ENCODE data around the gene RDH14.

Gene RDH14, protein sequence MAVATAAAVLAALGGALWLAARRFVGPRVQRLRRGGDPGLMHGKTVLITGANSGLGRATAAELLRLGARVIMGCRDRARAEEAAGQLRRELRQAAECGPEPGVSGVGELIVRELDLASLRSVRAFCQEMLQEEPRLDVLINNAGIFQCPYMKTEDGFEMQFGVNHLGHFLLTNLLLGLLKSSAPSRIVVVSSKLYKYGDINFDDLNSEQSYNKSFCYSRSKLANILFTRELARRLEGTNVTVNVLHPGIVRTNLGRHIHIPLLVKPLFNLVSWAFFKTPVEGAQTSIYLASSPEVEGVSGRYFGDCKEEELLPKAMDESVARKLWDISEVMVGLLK

DNA sequence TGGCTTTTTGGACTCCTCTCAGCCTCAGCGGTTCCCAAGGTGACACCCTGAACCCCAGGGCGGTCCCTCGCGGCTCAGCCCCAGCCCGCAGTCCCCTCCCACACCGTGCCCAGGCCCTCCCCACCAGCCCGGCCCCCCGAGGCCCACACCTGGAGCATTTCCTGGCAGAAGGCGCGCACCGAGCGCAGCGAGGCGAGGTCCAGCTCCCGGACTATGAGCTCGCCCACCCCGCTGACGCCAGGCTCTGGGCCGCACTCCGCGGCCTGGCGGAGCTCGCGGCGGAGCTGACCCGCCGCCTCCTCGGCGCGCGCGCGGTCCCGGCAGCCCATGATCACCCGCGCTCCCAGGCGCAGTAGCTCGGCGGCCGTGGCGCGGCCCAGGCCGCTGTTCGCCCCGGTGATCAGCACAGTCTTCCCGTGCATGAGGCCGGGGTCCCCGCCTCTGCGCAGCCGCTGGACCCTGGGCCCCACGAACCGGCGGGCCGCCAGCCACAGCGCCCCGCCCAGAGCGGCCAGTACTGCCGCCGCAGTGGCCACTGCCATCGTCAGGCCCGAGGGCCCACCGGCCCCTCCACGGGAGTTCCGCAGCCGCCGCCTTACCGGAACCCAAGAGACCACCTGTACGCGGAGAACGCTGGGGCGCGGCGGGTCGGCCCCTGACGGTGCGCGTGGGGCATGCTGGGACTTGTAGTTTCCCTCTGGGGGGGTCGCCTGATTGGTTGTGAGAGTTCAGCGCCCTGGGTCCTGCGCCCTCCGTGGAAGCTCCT, at the start of gene RDH14:
Gene RDH14, minus strand, starts transcription at position 623 of the 766 bp plus-strand sequence. Its CDS starts 81 bp downstream, at position 542.
- peak; percentile 94 for DNase-seq

DNA sequence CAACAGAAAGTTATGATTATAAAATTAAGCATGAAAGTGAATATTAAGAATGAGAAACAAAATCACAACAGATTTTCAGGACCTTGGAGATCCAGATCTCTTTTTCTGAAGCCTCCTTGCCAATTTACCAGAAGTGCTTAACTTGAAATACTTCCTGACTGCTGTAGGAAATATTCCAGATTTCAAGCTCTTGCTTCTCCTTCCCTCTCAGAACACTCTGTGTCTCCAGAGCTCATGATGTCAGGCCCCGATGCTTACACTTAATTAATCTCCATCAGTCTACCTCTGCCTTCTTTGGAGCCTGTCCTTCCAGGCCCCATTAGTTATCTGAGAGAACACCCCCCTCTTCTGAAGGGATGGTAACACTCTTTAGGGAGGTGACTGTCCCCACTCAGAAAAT, 49.6 kb upstream of the RDH14 start:
- DNase-seq: no peak

DNA sequence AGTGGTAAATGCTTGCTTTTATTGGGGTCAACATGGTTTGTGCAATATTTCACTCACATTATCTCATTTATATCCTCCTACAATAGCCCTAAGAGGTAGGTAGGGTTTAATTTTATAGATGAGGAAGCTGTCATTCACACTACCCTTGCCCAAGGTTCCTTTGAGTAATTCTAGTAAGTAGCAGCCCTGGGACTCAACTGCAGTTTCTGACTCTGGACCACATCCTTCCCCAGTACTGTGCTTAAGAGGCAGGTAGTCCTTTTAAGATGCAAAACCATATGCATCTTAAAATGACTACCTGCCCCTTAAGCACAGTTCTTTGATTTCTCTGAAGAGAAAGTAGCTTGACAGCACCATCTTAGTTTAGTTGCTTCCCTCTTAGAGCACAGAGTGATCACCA, 44.7 kb upstream of the RDH14 start:
- no peak for DNase-seq

GRCh38 chr2:18604531-18604885, 44.1 kb upstream of the RDH14 start:
- DNase-seq: no peak

GRCh38 chr2:18603854-18604530, 43.5 kb upstream of the RDH14 start:
- DNase-seq: no peak

DNA sequence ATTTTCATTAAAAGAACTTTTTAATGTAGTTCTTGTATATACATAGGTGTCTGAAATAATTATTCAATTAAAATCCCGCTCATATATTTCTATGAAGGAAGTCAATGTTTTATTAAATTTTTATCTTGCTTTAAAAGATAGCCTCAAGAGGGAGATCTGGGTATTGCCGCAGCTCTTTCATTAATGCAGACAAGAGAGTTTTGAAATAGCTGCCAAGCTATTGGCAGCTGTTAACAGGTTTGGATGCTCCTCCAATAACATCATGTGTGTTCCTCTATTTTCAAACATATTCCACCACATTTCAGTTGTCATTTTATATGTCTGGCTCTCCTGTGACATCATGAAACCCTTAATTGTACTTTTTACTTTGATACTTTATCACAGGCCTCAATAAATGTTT, 41.8 kb upstream of the RDH14 start:
- DNase-seq: no peak

DNA sequence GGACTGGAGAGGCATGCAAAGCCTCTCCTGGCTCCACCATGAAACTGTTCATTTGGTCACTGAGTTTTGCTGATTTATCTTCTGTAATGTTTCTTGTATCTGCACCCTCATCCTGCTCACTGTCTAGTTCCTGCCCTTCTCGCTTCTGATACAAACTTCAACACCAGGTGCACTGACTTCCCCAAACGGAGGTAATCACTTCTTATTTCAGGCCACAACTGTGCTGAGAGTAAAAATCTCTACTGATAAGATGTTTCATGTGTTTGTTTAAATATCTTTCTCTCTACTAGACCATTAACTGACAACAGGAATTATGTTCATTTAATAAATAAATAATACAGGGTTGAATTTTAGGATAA, 39.8 kb upstream of the RDH14 start:
- DNase-seq: no peak

DNA sequence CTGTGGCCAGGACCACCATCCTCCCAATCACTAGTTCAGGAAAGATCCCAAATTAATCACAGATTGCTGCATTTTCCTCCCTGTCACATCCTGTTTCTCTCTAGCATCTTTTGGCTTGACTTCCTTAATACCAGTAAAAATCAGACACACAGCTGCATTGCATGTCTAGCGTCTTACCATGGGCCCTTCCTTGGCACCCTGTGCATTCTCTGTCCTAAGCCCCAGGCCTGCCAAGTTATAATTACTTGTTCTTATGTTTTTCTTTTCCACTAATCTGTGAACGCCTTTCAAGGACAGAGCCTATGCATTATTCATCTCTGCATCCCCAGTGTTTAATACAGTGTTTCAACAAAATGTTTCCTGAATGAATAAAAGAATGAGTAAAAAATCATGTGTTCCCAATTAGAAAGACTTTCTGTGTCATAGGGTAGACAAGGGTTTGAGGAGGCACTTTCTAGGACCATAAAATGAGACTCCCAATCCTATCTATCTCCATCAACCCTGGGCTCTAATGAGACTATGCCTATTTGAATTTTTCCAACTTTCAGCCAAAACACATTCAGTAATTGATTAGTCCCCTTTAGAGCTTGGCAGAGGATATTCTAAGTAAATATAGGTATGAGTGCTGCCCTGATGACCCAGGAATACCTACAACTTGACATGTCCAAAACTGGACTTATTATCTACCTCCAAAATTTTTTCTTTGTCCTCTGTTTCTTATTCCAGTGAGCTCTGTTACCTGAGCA, 39.2 kb upstream of the RDH14 start:
- DNase-seq: no peak

DNA sequence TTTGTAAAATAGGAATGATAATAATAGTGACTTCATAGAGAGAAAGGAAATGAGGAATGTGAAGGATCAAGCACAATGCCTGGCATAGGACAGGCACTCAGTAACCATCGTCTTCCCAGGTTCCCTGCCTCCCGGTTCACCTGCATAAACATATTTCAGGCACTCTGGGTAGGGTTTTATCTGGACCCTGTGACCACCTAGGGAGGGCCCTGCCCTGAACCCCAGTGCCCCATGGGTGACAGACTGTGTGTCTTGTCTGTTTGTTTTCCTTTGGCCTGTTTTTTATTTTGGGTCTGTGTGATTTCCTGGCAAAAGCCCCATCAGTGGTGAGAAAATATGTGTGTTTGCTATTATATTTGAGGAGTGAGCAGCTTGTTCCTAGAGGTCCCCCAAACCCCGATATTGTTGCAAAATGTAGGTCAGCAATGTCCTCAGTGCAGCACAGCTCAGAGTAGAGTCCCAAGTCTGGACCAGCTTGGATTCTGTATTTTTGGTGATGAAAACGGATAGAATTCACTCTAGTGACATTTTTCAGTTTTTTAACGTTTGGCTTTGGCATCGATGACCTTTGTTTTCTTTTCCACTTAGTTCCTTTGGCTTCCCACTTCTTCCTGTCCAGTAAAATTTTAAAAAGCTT, 38.5 kb upstream of the RDH14 start:
- no peak for DNase-seq

GRCh38 chr2:18597618-18598017, 37.2 kb upstream of the RDH14 start:
- DNase-seq: no peak

GRCh38 chr2:18596993-18597392, 36.5 kb upstream of the RDH14 start:
- DNase-seq: no peak

DNA sequence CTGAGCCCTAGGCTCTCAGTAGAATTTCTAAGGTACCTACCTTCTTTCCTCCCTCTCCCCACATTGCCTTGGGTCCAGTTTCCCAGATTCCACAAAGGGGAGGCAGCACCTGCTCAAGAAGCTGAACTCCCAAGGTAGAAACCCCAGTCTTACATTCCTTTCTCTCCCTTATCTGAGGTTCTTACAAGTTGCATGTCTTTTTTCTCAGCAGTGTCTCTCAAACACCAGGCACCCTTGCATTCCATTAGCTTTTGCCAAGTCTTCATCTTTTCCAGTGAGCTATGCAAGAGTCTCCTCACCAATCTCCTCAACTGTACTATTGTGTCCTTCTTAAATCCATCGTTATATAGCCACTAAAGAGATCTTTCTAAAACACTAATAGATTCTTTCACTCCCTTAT, 33.0 kb upstream of the RDH14 start:
- no peak for DNase-seq

DNA sequence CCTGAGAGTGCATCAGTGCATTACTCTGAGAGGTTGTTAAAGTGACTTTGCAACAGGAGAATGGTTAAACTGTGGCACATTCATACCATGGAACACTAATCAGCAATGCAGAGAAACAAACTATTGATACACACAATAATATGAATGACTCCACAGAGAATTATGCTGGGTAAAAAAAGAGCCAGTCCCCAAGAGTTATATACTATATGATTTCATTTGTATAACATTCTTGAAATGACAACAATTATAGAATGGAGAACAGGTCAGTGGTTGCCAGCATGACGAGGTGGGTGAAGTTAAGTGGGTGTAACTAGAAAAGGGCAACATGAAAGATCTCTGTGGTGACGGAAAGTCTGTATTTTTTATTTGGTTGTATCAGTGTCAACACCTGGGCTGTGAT, 31.9 kb upstream of the RDH14 start:
- no peak for DNase-seq

- no peak for DNase-seq
Observed at GRCh38 chr2:18589354-18589753, 28.9 kb upstream of the RDH14 start, which contains the start of gene NT5C1B. Gene NT5C1B, minus strand, starts transcription at chr2:18589569. Its CDS starts 101 bp downstream, at chr2:18589468.

DNA sequence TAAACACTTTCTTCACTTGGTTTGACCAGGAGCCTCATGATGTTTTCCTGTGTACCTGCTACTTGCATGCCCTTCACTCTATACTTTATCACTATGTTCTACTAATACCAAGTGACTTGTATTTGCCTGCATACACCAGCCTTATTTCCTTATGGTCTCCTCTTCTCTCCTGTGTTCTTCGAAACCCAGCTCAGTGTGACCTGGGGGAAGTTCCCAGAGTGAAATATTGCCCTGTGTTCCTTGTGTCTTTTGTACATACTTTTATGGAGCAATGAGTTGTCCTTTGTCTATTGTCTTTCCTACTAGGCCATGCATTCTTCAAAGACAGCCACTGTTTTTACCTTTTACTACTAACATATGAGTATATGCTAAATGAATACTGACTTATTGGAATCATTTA, 28.3 kb upstream of the RDH14 start:
- no peak for DNase-seq

DNA sequence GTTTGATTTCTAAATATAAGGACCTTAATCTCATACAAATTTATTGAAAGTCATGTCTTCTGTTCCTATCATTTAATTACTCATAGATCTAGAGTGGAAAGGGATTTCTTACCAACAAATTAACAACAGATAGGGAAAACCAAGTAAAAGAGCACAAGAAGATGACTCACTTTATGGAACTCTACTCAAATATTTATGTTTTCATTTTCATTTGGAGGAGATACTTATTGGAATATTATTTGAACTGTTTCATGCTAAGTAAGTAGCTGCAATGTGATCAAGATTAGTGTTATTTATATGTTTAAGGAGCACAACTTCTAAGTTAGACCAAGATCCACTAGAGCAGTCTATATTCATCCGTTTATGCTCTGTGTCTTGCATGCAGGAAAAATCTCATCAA, 27.6 kb upstream of the RDH14 start:
- no peak for DNase-seq

DNA sequence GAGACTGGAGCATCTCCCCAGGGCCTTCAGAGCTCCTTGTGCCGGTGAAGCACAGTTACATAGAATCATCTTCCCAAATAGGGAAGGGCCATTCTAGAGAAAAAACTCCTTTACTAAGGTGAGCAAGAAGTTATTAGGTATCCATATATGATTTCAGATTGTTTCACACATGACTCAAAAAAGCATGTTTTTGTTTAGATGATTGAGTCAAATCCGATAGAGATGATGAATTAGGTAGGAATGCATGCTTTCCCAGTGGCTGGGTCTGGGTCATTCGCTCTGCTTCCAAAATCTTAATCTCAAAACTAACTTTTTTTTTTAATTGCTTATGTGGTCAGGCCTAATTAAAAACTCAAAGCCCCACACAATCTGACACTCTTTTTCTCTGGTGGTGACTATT, 25.1 kb upstream of the RDH14 start:
- DNase-seq: no peak

DNA sequence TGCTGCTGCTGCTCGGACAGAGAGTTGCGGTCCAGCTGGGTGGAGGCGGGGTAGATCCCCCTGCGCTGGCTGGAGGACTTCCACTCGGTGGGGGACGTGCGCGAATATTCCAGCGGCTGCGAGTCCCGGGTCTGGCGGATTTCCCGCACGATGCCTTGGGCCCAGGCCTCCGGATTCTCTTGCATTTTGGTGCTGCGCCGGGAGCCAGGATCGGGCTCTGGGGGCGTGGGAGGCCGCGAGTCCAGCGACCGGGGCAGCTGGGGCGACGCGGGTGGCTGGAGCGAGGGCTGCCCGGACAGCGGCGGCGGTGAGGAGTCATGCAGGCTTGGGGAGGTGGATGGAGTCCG, 24.1 kb upstream of the RDH14 start:
- no peak for DNase-seq

DNA sequence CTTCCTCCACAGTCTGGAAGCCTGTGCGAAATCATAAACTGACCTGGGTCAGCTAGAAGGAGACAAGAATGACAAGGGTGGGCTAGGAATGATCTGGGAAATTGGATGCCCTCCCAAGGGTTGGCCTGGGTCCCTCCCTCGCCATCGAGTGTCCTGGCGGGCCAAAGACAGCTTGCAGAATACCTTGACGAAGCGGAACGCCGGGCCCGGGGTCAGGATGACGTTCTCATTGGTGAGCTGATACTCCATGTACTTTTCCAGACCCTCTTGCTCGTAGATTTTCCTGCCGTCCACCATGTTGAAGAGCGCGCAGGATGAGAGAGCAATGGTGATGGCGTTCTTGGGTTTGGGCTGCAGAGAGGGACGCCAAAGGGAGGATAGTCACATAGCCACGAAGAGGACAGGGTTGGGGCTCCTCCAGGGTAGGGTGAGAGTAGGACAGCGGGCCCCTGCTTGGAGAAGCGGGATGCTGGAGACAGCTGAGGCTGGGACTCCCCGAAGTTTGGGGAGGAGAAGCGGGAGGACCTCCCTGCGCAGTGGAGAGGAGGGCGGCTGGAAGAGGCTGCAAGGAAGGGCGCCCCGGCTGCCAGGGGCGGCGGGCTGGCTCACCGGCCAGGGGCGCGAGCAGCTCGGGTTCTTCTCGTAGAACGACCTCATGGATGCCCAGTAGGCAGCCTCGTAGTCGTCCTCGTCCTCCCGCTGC, 23.6 kb upstream of the RDH14 start:
- no peak for DNase-seq

DNA sequence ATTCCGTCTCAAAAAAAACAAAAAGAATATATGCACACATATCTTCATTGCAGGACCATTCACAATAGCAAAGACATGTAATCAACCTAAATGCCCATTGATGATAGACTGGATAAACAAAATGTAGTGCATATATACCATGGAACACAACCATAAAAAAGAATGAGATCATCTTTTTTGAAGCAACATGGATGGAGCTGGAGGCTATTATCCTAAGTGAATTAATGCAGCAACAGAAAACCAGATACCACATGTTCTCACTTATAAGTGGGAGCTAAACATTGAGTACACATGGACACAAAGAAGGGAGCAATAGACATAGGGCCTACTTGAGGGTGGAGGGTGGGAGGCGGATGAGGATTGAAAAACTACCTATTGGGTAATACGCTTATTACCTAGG, 20.2 kb upstream of the RDH14 start:
- DNase-seq: no peak

GRCh38 chr2:18578033-18578432, 17.6 kb upstream of the RDH14 start:
- DNase-seq: no peak

DNA sequence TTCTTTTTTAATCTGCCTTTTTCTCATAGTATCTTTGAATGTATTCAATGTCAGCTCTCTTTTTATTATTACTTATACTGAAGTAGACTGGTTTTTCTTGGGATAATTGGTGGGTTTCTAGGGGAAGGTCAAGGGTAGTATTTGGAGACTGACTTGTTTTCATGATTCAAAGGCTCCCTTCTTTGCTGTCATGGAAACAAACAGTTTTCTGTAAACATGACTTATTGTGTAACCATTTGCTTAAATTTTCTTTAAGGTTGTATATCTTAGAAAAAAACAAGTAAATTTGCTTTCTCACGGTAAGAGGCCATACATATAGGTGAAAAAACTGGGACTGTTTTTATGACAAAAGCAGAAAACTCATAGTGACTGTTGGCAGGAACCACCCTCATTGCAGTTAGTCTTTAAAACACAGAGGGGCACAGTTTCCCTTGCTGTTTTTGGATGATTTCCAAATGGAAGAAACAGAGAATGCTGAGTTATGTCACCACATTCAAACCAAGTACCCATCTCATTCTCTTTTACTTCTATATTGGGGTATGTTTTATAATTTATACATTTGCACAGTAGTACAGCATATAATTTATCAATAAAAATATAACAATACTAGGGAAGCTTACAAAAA, 5.8 kb upstream of the RDH14 start:
- no peak for DNase-seq
